HAP-1 (cell line): ENCODE data around the gene FBN2.
"Not testable (repeated sequence)": the region's sequence is repeated elsewhere in the genome, so short reads cannot be mapped to it uniquely, and the experiment has no call there.

Experiments used
- DNase-seq, 2 experiments: peaks; one replicate each; pipeline ENCODE4 v3.0.0-alpha.2; 2016 to 2020; ENCODE audit warnings: low spot score in 2 of 2
- H3K27me3 ChIP-seq: fragments of 250-450 bp; sonication (Bioruptor Pico); 2 replicates; pipeline ENCODE4 v1.5.1; 2020; ENCODE audit warnings: low read depth, mild to moderate bottlenecking, moderate library complexity
- H3K36me3 ChIP-seq: fragments of 250-450 bp; sonication (Bioruptor Pico); replicated peaks from 2 replicates; pipeline ENCODE4 v1.5.1; 2020; ENCODE audit warnings: mild to moderate bottlenecking
- H3K4me1 ChIP-seq: fragments of 250-450 bp; sonication (Bioruptor Pico); 2 replicates; pipeline ENCODE4 v1.5.1; 2020; ENCODE audit warnings: mild to moderate bottlenecking
- H3K4me3 ChIP-seq: fragments of 250-450 bp; sonication (Bioruptor Pico); 2 replicates; pipeline ENCODE4 v1.5.1; 2020; ENCODE audit warnings: mild to moderate bottlenecking, moderate library complexity
- H3K9me3 ChIP-seq: fragments of 250-450 bp; sonication (Bioruptor Pico); 2 replicates; pipeline ENCODE4 v1.5.1; 2020; ENCODE audit warnings: mild to moderate bottlenecking, moderate library complexity
- in situ Hi-C: fragments of 300-500 bp; cut with MboI; formaldehyde crosslinking; loops from 3 replicates; pipeline ENCODE4 v1.14.3; 2020; ENCODE audit warnings: low sequenced_read_pairs, inconsistent platforms, mixed read lengths

FBN2 gene

DNA sequence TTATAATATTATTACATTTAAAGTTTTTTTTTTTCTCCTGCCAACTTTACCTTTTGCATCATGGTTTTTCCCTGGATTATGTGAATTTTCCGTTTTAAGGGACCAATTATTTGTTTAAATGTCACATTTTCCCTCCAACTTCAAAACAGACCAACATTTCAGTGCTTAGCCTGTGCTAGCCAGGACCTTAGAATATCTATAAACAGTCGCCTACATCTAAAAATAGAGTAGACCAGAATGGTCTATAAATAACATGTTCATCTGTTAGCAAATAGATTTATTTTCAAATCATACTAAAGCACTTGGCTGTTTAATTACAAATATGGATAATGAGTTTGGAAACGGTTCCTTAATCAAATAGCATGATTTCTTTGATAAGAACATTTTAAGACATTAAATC is 192.0 kb downstream of the FBN2 start:
- in situ Hi-C loops, result no loop called here
- Histone ChIP-seq H3K9me3 (no peaks in the 10 kb centered on the region), H3K27me3 (no peaks in the 10 kb centered on the region), H3K4me1 (no peaks in the 10 kb centered on the region), H3K36me3 (peaks cover 7% of the 10 kb centered on the region), H3K4me3 (no peak overlapping the region)
- no peak for DNase-seq

DNA sequence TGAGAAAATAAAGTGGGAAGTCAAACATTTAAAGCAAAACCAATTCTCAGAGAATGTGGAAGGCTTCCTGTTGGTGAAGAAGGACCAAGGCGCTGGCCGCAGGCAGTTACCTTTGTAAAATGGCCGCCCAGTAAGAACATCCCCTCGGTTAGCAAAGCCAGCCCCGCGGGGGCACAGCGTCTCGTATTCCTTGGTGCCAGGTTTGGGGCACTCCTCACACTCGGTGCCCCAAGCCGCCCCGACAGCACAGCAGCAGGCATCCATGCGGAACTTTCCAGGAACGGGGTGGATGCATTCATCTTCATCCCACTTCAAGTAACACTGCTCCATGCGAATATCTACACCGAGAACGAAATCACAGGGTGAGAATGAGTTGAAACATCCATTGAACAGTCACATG is 192.8 kb downstream of the FBN2 start:
- no peaks in the 10 kb centered on the region for H3K27me3 ChIP-seq
- no peak for DNase-seq
- H3K4me3 ChIP-seq, result no peak overlapping the region
- H3K4me1 ChIP-seq, result no peaks in the 10 kb centered on the region
- H3K36me3 ChIP-seq, result peaks cover 7% of the 10 kb centered on the region
- H3K9me3 ChIP-seq, result no peaks in the 10 kb centered on the region
- in situ Hi-C loops, result no loop called here

DNA sequence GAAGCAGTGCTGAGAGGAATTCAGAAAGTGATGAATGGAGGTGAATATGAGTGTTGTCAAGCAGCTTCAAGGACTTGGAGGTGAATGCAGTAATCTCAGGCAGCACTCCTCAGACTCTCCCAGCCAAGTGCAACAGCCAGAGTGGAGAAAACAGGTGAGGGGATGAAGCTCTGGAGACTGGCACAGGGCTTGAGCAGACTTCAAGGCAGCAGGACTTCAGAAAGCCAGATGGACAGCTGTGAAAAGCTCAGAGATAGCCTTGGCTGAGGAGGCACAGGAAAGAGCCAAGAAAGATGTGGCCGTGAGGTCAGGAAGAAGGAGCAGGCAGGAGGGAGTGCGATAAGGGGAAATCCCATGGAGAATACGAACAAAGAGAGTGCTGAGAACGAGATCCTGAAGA is 194.9 kb downstream of the FBN2 start:
- H3K27me3 ChIP-seq, result no peaks in the 10 kb centered on the region
- H3K9me3 ChIP-seq, result no peaks in the 10 kb centered on the region
- no peaks in the 10 kb centered on the region for H3K4me1 ChIP-seq
- no peak for DNase-seq
- in situ Hi-C loops, result no loop called here
- peaks cover 4% of the 10 kb centered on the region for H3K36me3 ChIP-seq
- no peak overlapping the region for H3K4me3 ChIP-seq

DNA sequence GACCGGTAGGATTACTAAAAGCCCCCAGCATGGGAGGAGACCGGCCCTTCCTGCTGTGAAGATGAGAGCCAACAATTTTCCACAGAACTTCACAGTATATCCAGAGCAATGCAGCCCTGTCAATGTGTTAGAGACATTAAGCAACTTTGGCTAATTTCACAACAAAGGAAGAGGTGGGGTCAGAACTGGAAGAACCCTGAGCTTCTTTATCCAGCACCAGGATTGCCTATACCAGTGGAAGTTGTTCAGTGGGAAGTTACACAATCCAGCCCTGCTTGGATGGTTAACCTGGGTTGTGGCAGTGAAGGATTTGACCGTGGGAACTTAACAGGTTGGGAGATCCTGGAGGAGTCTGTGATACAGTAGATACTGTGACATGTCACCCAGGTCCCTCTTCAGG is 197.0 kb downstream of the FBN2 start:
- Histone ChIP-seq H3K27me3 (no peaks in the 10 kb centered on the region), H3K4me1 (no peaks in the 10 kb centered on the region), H3K4me3 (no peak overlapping the region), H3K9me3 (no peaks in the 10 kb centered on the region), H3K36me3 (peaks cover 17% of the 10 kb centered on the region)
- DNase-seq, result no peak
- in situ Hi-C loops, result no loop called here

DNA sequence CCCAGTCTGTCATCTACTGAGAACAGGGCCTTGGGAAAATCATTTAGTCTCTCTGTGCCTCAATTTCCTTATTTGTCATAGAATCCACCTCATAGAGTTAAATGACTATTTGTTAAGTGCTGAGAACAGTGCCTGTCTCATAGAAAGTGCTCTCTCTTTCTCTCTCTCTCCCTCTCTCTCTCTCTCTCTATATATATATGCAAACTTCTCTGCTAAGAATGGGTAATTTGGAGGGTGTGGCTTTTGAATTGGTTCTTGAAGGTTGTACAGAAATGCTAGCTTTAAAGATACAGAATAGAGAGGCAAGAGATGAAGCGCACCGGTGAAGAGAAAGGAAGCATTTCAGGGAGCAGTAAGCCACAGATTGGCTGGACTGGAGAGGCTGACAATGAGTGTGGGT is 197.4 kb downstream of the FBN2 start:
- H3K4me1 ChIP-seq, result no peaks in the 10 kb centered on the region
- H3K4me3 ChIP-seq, result no peak overlapping the region
- peaks cover 19% of the 10 kb centered on the region for H3K36me3 ChIP-seq
- no peaks in the 10 kb centered on the region for H3K27me3 ChIP-seq
- H3K9me3 ChIP-seq, result no peaks in the 10 kb centered on the region
- no peak for DNase-seq
- in situ Hi-C loops, result no loop called here

DNA sequence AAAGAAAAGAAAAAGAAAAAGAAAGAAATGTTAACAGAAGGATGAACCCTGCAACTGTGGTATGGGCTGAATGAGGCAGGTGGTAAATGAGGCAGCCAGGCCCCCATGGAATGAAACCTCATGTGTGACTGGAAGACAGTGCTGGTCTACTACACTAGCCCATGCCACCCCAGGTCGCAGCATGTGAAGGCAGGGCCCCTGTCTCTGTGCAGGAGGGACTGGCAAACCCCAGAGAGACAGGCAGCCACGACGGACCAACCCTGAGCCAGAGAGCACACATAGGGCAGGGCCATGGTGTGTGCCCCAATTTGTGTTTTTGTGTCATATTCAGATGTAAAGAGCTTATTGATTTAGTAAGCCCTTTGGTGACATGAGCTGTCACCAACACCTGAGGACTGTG is 198.5 kb downstream of the FBN2 start:
- Histone ChIP-seq H3K4me3 (no peak overlapping the region), H3K36me3 (peaks cover 29% of the 10 kb centered on the region), H3K27me3 (no peaks in the 10 kb centered on the region), H3K4me1 (no peaks in the 10 kb centered on the region), H3K9me3 (no peaks in the 10 kb centered on the region)
- DNase-seq, result no peak
- in situ Hi-C loops, result no loop called here

DNA sequence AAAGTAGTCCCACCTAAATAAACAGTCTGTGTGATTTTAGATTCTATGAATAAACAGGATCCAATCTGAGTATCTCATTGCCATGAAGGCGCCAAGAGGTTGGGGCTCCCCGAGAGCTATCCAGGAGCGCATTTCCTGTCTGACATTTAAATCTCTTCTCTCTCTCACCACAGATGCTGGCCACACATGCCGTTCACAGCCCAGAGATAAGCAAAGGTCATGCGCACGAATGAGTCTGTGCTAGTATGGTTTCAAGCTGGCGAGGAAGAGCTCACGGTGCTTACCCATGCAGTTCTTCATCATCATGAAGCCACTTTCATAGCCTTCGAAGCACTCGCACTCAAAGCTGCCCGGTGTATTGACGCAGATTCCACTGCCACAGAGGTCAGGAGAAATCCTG is 199.4 kb downstream of the FBN2 start:
- Histone ChIP-seq H3K36me3 (peaks cover 31% of the 10 kb centered on the region), H3K27me3 (no peaks in the 10 kb centered on the region), H3K9me3 (no peaks in the 10 kb centered on the region), H3K4me1 (no peaks in the 10 kb centered on the region), H3K4me3 (no peak overlapping the region)
- in situ Hi-C loops, result no loop called here
- DNase-seq, result no peak

DNA sequence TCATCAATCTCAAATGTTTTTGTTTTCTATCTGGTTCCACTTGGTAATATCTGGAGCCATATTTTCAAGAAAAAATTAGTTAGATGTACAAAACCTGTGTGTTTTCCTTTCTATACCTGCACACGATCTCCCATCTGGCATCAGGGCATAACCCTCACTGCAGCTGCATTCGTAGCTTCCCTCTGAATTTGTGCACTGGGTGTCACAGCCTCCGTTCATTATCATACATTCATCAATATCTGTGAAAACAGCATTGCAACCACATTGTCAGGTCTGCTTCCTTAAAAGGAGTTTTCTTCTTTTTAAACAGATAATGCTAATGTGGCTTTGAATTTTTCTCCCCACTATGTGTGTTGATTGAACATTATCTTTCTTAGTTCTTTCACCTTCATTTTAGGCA is 202.7 kb downstream of the FBN2 start:
- in situ Hi-C loops, result no loop called here
- Histone ChIP-seq H3K36me3 (peaks cover 37% of the 10 kb centered on the region), H3K4me3 (no peak overlapping the region), H3K9me3 (no peaks in the 10 kb centered on the region), H3K4me1 (no peaks in the 10 kb centered on the region), H3K27me3 (no peaks in the 10 kb centered on the region)
- no peak for DNase-seq

DNA sequence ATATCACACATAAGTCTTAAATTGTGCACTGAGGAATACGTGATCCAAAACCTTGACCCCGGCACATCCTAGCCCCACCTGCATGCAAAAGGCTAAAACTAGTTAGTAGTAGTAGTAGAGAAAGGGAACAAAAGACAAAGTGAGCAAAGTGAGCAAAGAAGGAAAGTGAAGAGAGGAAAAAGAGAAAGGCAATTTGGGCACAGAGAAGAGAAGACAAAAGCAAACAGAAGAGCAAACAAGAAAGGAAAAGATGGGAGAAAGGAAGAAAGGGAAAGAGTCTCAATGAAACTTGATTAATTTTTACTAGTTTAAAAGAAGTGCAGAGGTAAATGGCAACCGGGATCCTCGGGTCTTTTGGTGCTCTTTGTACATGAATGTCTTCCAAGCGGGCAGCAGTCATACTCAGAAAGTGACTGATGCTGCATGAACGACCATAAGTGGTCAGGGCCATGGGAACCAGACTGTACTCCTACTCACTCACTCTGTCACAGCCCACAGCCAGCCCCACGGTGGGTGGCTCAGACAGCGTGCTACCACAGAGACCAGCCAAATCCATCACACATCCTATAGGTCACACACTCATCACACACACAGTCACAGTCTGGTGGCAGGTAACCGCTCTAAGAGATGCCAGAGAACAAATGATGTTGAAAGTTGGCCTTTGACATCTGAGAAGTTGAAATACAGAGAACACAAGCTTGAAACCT is 203.9 kb downstream of the FBN2 start:
- Histone ChIP-seq H3K27me3 (no peaks in the 10 kb centered on the region), H3K9me3 (no peaks in the 10 kb centered on the region), H3K4me3 (no peak overlapping the region), H3K36me3 (peaks cover 41% of the 10 kb centered on the region), H3K4me1 (no peaks in the 10 kb centered on the region)
- in situ Hi-C loops, result no loop called here
- no peak for DNase-seq

DNA sequence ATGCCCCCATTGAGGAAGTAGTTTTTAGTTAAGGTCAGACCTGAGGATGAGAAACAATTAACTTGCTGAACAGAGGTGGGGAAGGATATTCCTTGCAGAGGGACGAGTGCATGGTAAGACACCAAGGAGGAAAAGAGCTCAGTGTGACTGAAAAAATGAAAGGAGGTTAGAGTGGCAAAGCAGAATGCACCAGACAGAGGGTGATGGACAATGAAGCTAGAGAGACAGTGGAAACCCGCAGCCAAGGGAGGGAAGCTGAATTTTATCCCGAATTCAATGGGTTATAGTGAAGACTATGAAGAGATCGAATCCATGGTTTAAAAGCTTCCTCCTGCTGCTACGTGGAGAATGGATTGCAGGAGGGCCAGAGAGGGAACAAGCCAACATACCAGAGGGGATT is 206.8 kb downstream of the FBN2 start:
- H3K36me3 ChIP-seq, result peaks cover 34% of the 10 kb centered on the region
- in situ Hi-C loops, result no loop called here
- H3K27me3 ChIP-seq, result no peaks in the 10 kb centered on the region
- no peak for DNase-seq
- no peak overlapping the region for H3K4me3 ChIP-seq
- H3K4me1 ChIP-seq, result no peaks in the 10 kb centered on the region
- no peaks in the 10 kb centered on the region for H3K9me3 ChIP-seq

DNA sequence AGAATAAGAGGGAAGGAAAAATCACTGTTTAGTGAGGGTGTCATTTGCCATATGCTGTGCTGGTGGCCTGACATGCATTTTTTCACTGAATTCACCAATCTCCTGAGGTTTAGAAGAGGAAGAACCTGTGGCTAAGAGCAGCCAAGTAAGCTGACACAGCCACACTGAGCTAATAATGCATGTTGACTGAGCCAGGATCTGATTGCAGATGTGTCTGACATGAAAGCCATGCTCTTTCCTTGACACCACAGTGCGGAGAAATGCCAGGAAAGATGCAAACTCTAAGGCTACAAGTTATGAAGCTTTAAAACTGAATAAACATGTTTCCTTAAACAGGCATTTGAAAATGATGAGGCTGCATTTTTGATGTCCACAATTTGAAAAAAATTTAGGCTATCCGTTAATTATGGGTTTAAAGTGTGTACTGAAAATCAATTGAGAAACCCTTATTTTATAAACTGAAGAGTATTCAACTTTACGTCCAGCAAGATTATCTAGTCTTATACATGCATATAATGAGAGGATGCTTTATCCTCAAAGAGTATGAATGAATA is 208.6 kb downstream of the FBN2 start:
- H3K4me3 ChIP-seq, result no peak overlapping the region
- DNase-seq, result no peak
- H3K27me3 ChIP-seq, result no peaks in the 10 kb centered on the region
- H3K9me3 ChIP-seq, result no peaks in the 10 kb centered on the region
- H3K4me1 ChIP-seq, result no peaks in the 10 kb centered on the region
- peaks cover 18% of the 10 kb centered on the region for H3K36me3 ChIP-seq
- in situ Hi-C loops, result no loop called here

DNA sequence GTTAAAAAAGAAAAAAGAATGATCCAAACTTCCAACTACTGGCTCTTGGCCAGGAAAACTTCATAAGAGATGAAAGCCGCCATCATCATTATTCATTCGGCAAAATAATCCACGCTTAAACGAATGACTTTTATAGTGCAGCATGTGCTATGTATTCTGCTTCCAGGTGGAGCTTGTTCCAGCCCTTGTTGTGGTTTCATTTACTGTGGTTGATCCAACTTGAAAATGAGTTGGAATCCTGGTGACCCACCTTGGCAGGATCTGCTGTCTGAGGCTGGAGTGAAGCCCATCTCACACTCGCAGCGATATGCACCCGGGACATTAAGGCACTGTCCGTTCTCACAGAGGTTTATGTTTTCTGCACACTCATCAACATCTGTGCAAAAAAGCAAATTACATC is 209.6 kb downstream of the FBN2 start:
- DNase-seq, result no peak
- no peaks in the 10 kb centered on the region for H3K4me1 ChIP-seq
- H3K27me3 ChIP-seq, result no peaks in the 10 kb centered on the region
- no peaks in the 10 kb centered on the region for H3K9me3 ChIP-seq
- peaks cover 17% of the 10 kb centered on the region for H3K36me3 ChIP-seq
- in situ Hi-C loops, result no loop called here
- H3K4me3 ChIP-seq, result no peak overlapping the region

DNA sequence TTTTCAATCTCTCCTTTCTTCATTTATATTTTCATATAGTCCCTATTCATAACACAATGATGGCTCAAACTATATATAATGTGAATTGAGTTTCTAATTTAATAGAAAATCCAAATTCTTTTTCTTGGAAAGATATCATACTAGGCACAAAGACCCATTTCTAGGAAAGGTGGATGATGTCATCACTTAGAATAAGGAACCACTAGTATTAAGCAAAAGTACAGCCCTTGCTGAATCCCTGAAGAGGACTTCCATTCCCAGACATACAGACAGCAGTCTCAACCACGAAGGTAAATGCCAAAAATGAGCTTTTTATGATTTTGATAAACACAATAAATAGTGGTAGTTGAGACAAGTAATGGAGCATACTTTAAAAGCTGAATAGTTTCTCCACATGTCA is 210.0 kb downstream of the FBN2 start:
- H3K4me1 ChIP-seq, result no peaks in the 10 kb centered on the region
- no peaks in the 10 kb centered on the region for H3K27me3 ChIP-seq
- H3K9me3 ChIP-seq, result no peaks in the 10 kb centered on the region
- in situ Hi-C loops, result no loop called here
- H3K4me3 ChIP-seq, result no peak overlapping the region
- peaks cover 17% of the 10 kb centered on the region for H3K36me3 ChIP-seq
- DNase-seq, result no peak

DNA sequence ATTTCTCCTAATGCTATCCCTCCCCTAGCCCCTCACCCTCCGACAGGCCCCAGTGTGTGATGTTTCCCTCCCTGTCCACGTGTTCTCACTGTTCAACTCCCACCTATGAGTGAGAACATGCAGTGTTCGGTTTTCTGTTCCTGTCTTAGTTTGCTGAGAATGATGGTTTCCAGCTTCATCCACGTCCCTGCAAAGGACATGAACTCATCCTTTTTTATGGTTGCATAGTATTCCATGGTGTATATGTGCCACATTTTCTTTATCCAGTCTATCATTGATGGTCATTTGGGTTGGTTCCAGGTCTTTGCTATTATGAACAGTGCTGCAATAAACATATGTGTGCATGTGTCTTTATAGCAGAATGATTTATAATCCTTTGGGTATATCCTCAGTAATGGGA is 216.6 kb downstream of the FBN2 start:
- H3K4me3 ChIP-seq, in situ Hi-C loops, H3K36me3 ChIP-seq, H3K4me1 ChIP-seq, DNase-seq, H3K9me3 ChIP-seq, H3K27me3 ChIP-seq: not testable (repeated sequence)

DNA sequence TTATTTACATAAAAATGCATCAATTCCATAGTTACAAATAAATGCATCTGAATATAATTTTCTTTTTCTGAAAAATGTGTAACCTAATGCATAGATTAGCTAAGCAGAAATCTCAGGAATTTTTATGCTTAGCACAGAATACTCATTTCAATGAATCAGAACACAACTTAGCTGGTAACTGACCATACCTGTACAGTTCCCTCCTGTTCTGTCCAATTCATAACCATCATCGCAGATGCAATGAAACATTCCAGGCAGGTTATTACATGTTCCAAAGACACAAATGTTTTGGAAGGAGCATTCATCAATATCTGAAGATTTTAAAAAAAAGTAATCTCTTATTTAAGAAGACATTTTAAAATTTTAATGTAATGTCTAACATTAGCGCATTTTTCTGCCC is 219.4 kb downstream of the FBN2 start:
- DNase-seq, result no peak
- no peak overlapping the region for H3K4me3 ChIP-seq
- H3K9me3 ChIP-seq, result no peaks in the 10 kb centered on the region
- H3K36me3 ChIP-seq, result no peaks in the 10 kb centered on the region
- in situ Hi-C loops, result no loop called here
- H3K27me3 ChIP-seq, result no peaks in the 10 kb centered on the region
- H3K4me1 ChIP-seq, result no peaks in the 10 kb centered on the region
